ENCODE results near the gene RBM19.

The RBM19 gene

GRCh38 chr12:113854385-113855142 is 111.6 kb downstream of the RBM19 start:
- in situ Hi-C loops (cut with MboI; ENCODE audit: low sequenced_read_pairs, unreplicated experiment), result no loop called here
- TF ChIP-seq CTCF (IDR thresholded peaks at IDR 0.05; ENCODE audit: borderline replicate concordance, control extremely low read depth, extremely low read depth, insufficient read depth, missing control alignments), result no peak
- DNase-seq (ENCODE audit: low spot score), result no peak

GRCh38 chr12:113853491-113853890 is 112.6 kb downstream of the RBM19 start:
- in situ Hi-C loops (cut with MboI; ENCODE audit: low sequenced_read_pairs, unreplicated experiment), result no loop called here
- no peak for TF ChIP-seq CTCF (IDR thresholded peaks at IDR 0.05; ENCODE audit: borderline replicate concordance, control extremely low read depth, extremely low read depth, insufficient read depth, missing control alignments)
- no peak for DNase-seq (ENCODE audit: low spot score)

GRCh38 chr12:113852695-113853490 is 113.2 kb downstream of the RBM19 start:
- in situ Hi-C loops (cut with MboI; ENCODE audit: low sequenced_read_pairs, unreplicated experiment), result no loop called here
- no peak for TF ChIP-seq CTCF (IDR thresholded peaks at IDR 0.05; ENCODE audit: borderline replicate concordance, control extremely low read depth, extremely low read depth, insufficient read depth, missing control alignments)
- DNase-seq (ENCODE audit: low spot score), result no peak

GRCh38 chr12:113852264-113852663 is 113.9 kb downstream of the RBM19 start:
- in situ Hi-C loops (cut with MboI; ENCODE audit: low sequenced_read_pairs, unreplicated experiment), result no loop called here
- no peak for TF ChIP-seq CTCF (IDR thresholded peaks at IDR 0.05; ENCODE audit: borderline replicate concordance, control extremely low read depth, extremely low read depth, insufficient read depth, missing control alignments)
- no peak for DNase-seq (ENCODE audit: low spot score)

GRCh38 chr12:113850309-113851056 is 115.6 kb downstream of the RBM19 start:
- in situ Hi-C loops (cut with MboI; ENCODE audit: low sequenced_read_pairs, unreplicated experiment), result no loop called here
- no peak for TF ChIP-seq CTCF (IDR thresholded peaks at IDR 0.05; ENCODE audit: borderline replicate concordance, control extremely low read depth, extremely low read depth, insufficient read depth, missing control alignments)
- no peak for DNase-seq (ENCODE audit: low spot score)

- in situ Hi-C loops (cut with MboI; ENCODE audit: low sequenced_read_pairs, unreplicated experiment), result no loop called here
- DNase-seq (ENCODE audit: low spot score), result no peak
- TF ChIP-seq CTCF (IDR thresholded peaks at IDR 0.05; ENCODE audit: borderline replicate concordance, control extremely low read depth, extremely low read depth, insufficient read depth, missing control alignments), result no peak
Observed at GRCh38 chr12:113847856-113848255, 118.3 kb downstream of the RBM19 start.

Measured in GM13976 (cell line).